Thyroid gland (tissue), 4 donors: ENCODE measurements around the gene SAFB. TPM values are rescaled to one million over a fixed set of nuclear protein-coding genes. Genes with fewer than 3 reads are reported as not detected.

Experiments
- DNase-seq, 2 donors: peaks; one replicate each; pipeline ENCODE4 v3.0.0-alpha.2; 2019
- H3K27ac ChIP-seq, 3 donors: fragments of 200-600 bp; sonication (generic); 1 replicate in 2 of 3; 2 replicates in 1 of 3; pipeline ENCODE4 v1.5.1; 2016 to 2019; ENCODE audit warnings: mild to moderate bottlenecking in 1 of 3, moderate library complexity in 1 of 3
- H3K27me3 ChIP-seq: fragments of 200-600 bp; sonication (generic); one replicate; pipeline ENCODE4 v1.5.1; 2019
- H3K36me3 ChIP-seq, 2 donors: fragments of 200-600 bp; sonication (generic); one replicate each; pipeline ENCODE4 v1.5.1; 2016 to 2019
- H3K4me1 ChIP-seq, 2 donors: fragments of 200-600 bp; sonication (generic); one replicate each; pipeline ENCODE4 v1.5.1; 2017 to 2019
- H3K4me3 ChIP-seq, 3 donors: fragments of 200-600 bp; sonication (generic); replicated peaks in 1 of 3; 1 replicate in 2 of 3; 2 replicates in 1 of 3; pipeline ENCODE4 v1.5.1; 2016; ENCODE audit warnings: mild to moderate bottlenecking in 1 of 3
- H3K9me3 ChIP-seq: fragments of 200-600 bp; sonication (generic); one replicate; pipeline ENCODE4 v1.5.1; 2017
- POLR2A ChIP-seq, 2 donors: fragments of 450-650 bp; IDR thresholded peaks; one replicate each; pipeline ENCODE4 v1.6.1; 2017; ENCODE audit warnings: antibody characterized with exemption in 2 of 2, mild to moderate bottlenecking in 2 of 2, moderate library complexity in 1 of 2
- WGBS, 2 donors: methylation state at CpG; one replicate each; pipeline ENCODE4 v1.1.5; 2017; 5-methylcytosine and 5-hydroxymethylcytosine counted together
- intact Hi-C: fragments of 100-400 bp; cut with DNase I; formaldehyde crosslinking; loops from one replicate; pipeline ENCODE4 v1.15.1; 2023
- total RNA-seq, 4 donors: library from RNA; depleted of rRNA; stranded (reverse); fragments of >200 nt; gene quantifications; one replicate each; pipeline ENCODE4 v1.2.3, GENCODE V29; 2016
- TF ChIP-seq, protein P1 (sequence below), 6 experiments: fragments of 200-600 bp in 3 of 6; fragments of 450-650 bp in 3 of 6; sonication (generic) in 3 of 6; IDR thresholded peaks; one replicate each; pipeline ENCODE4 v1.5.1; 2016 to 2019; ENCODE audit warnings: antibody characterized with exemption in 6 of 6, mild to moderate bottlenecking in 2 of 6, inconsistent platforms in 1 of 6, moderate library complexity in 1 of 6

Gene SAFB
- 100 to 1,000 TPM in 2 of 4 donors, 10 to 100 TPM in 2; 70.1 to 129 (median 86.7) TPM for total RNA-seq

DNA sequence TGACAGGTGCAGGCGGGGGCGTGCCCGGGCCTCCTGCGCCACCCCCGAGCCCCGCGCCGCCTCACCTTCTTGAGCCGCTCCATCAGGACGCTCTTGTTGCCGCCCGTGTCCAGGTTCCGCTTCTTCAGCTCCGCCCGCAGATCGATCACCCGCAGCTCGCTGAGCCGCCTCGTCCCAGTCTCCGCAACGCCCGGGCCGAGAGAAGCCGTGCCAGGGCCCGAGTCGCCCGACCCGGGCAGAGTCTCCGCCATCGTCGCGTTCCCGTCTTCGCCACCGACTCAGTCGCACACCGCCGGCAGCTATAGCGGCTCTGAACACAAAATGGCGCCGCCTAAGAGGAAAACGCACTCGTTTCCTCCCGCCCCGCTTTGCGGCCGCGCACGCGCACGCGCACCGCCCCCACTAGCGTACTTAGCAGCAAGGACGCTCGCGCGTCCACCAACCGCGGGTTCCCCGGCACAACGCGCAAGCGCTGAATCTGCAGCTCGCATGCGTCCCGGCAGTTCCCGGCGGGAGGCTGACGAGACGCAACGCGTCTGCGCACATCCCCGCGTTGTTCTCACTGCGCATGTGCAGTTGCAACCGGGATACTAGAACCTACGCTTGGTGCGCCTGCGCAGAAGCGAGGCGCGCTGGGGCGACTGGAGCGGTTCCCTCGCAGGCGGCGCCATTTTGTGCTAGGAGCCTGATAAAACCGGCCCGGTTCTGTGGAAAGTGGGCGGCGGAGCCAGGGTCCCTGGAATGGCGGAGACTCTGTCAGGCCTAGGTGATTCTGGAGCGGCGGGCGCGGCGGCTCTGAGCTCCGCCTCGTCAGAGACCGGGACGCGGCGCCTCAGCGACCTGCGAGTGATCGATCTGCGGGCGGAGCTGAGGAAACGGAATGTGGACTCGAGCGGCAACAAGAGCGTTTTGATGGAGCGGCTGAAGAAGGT, at the start of gene SAFB, which contains the start of gene SAFB2:
Gene SAFB, plus strand, starts transcription at position 619 of the 932 bp plus-strand sequence. Its CDS starts 123 bp downstream, at position 742.
Gene SAFB2, minus strand, starts transcription at position 312 of the 932 bp plus-strand sequence. Its CDS starts 61 bp downstream, at position 251.
- intact Hi-C loops = loop anchor here (10.0 kb wide), 1 partner anchor 72 kb away; the partner anchor contains the start of gene RPL36
- WGBS, 2 donors = 0% methylated on average over 23 to 40 of the region's 116 CpGs
- peaks cover 27 to 28% of the 10 kb centered on the region in 2 donors for H3K36me3 ChIP-seq

DNA sequence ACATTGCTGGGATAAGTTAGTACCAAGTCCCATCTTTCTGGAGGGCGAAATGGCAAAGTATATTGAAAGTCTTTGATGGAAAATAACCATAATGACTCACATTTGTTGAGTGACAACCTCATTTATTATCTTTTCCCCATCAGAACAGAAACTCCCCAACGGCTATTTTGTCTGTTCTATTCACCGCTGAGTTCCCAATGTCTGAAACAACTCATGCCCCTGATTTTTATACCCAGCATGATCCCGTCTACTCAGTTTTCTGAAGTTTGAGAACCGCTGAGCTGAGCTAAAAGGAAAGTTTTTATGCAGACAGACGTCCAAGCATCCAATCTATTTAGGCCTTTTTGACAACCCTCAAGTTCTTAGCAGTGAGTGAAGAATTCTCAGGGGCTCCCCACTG, 47.3 kb upstream of the SAFB start:
- no peak overlapping the region for H3K27ac ChIP-seq
- no peaks in the 10 kb centered on the region for H3K27me3 ChIP-seq
- no peaks in the 10 kb centered on the region for H3K9me3 ChIP-seq
- intact Hi-C loops = loop anchor here (5.0 kb wide), 1 partner anchor 528 kb away; no protein-coding TSS in a partner anchor
- no peaks in the 10 kb centered on the region for H3K36me3 ChIP-seq
- no peak for DNase-seq
- WGBS, 2 donors = 88 to 91% methylated on average over 6 of the region's 6 CpGs
- H3K4me1 ChIP-seq = peaks cover 7 to 22% of the 10 kb centered on the region in 2 donors
- TF ChIP-seq POLR2A (IDR thresholded peaks at IDR 0.05) = no peak
- TF ChIP-seq, protein P1, sequence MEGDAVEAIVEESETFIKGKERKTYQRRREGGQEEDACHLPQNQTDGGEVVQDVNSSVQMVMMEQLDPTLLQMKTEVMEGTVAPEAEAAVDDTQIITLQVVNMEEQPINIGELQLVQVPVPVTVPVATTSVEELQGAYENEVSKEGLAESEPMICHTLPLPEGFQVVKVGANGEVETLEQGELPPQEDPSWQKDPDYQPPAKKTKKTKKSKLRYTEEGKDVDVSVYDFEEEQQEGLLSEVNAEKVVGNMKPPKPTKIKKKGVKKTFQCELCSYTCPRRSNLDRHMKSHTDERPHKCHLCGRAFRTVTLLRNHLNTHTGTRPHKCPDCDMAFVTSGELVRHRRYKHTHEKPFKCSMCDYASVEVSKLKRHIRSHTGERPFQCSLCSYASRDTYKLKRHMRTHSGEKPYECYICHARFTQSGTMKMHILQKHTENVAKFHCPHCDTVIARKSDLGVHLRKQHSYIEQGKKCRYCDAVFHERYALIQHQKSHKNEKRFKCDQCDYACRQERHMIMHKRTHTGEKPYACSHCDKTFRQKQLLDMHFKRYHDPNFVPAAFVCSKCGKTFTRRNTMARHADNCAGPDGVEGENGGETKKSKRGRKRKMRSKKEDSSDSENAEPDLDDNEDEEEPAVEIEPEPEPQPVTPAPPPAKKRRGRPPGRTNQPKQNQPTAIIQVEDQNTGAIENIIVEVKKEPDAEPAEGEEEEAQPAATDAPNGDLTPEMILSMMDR (IDR thresholded peaks at IDR 0.05) = no peak
- no peak overlapping the region for H3K4me3 ChIP-seq

More for the DNA sequence above, at the start of gene SAFB, which contains the start of gene SAFB2:
- no peaks in the 10 kb centered on the region for H3K9me3 ChIP-seq
- H3K27me3 ChIP-seq = no peaks in the 10 kb centered on the region
- TF ChIP-seq, protein P1 (IDR thresholded peaks at IDR 0.05) = no peak
- TF ChIP-seq POLR2A (IDR thresholded peaks at IDR 0.05) = peak; percentile 85 to 93
- peak within 1 kb of the TSS; percentile 87 to 95 (median 94) for H3K27ac ChIP-seq
- peak; percentile 99 to 100 for DNase-seq
- peak within 1 kb of the TSS; percentile 75 to 99 (median 98) for H3K4me3 ChIP-seq
- peaks cover 35 to 56% of the 10 kb centered on the region in 2 donors for H3K4me1 ChIP-seq

DNA sequence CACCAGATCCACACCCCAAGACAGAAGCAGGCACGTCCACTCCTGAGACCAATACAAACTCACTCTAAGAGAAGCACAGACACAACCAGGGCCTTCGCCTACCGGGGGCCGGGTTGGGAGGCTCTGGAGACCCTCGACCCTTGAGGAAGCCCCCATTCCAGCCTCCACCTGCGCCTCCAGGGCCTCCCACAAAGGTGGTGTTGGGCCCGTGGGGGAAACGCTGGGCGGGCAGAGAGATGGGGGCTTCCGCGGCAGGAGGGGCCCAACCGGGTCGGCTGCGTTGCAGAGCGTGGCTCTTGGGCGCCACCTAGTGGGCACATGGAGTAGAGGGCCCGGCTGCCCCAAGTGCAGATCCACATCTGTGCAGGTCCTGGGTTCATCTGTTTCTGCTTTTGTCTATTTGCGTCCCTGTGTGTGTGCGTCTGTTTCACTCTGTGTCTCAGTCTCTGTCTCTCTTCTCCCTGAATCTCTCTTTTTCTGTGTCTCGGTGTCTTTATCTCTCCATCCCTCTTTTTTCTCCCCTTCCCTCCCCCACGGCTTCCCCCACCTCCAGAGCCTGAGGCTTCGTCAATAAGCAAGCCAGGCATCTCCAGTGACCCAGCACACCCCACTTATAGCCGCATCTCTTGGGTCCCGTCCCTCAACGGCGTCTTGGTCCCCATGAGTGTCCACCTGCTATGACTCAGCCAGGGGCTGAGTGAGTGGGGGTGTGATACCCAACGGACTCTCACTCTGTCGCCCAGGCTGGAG, 44.6 kb upstream of the SAFB start:
- DNase-seq = peak; percentile 54 to 61
- Histone ChIP-seq H3K36me3 (no peaks in the 10 kb centered on the region), H3K27me3 (no peaks in the 10 kb centered on the region), H3K4me1 (peaks cover 13 to 34% of the 10 kb centered on the region in 2 donors), H3K9me3 (no peaks in the 10 kb centered on the region), H3K4me3 (no peak overlapping the region), H3K27ac (no peak overlapping the region)
- TF ChIP-seq, protein P1 (IDR thresholded peaks at IDR 0.05) = peak; percentile 80 to 99 (median 92)
- TF ChIP-seq POLR2A (IDR thresholded peaks at IDR 0.05) = no peak
- intact Hi-C loops = loop anchor here (5.0 kb wide), 1 partner anchor 531 kb away; no protein-coding TSS in a partner anchor
- 24 to 26% methylated on average over 25 to 27 of the region's 28 CpGs for WGBS, 2 donors

DNA sequence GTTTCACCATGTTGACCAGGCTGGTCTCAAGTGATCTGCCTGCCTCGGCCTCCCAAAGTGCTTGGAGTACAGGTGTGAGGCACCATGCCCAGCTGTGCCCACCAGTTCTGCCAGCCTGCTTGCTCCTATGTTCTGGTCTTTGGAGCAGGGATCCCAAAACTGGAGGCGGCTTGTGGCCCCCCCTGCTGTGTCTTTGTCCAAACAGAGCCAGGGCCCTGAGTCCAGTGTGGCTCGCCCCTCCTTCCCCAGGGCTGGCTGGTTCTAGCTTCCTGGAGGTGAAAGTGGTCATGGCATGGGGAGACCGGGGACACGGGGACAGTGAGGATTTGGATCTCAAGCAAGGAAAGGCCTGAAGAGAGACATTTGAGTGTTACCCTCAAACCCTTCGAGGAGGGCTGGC, 43.6 kb upstream of the SAFB start:
- WGBS, 2 donors = 82 to 90% methylated on average over 6 of the region's 6 CpGs
- intact Hi-C loops = loop anchor here (5.0 kb wide), 1 partner anchor 532 kb away; no protein-coding TSS in a partner anchor

More for the DNA sequence above, 43.6 kb upstream of the SAFB start:
- DNase-seq = no peak
- Histone ChIP-seq H3K9me3 (no peaks in the 10 kb centered on the region), H3K36me3 (no peaks in the 10 kb centered on the region), H3K4me1 (peaks cover 13 to 40% of the 10 kb centered on the region in 2 donors), H3K27me3 (no peaks in the 10 kb centered on the region), H3K27ac (peak overlapping the region in 1 of 3 donors; percentile 15), H3K4me3 (no peak overlapping the region)
- TF ChIP-seq, protein P1 (IDR thresholded peaks at IDR 0.05) = no peak
- TF ChIP-seq POLR2A (IDR thresholded peaks at IDR 0.05) = no peak
